ENCODE results near the gene HASPIN.

The HASPIN gene

GRCh38 chr17:3768769-3769168, 45.1 kb downstream of the HASPIN start:
- no peak for DNase-seq

- DNase-seq = no peak
These were observed 46.8 kb downstream of the HASPIN start for GRCh38 chr17:3770466-3770865.

DNA sequence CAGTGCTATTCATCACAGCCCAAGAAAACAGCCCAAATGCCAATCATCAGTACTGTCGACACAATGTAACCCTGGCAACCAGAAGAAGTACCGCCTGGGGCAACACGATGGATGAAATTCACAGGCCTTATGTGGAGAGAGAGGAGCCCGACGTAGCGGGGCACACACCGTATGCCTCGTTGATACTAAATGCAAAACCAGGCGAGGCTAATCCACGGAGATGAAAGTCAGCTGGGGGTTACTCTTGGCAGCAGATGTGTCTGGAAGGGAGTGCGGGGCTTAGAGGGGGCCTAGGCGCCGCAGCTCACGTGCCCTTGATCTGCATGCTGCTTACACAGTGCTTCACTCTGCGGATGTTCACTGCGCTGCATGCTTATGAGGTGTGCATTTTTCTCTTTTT, 47.4 kb downstream of the HASPIN start:
- no peak for DNase-seq

GRCh38 chr17:3772764-3773163, 49.1 kb downstream of the HASPIN start:
- DNase-seq = no peak

DNA sequence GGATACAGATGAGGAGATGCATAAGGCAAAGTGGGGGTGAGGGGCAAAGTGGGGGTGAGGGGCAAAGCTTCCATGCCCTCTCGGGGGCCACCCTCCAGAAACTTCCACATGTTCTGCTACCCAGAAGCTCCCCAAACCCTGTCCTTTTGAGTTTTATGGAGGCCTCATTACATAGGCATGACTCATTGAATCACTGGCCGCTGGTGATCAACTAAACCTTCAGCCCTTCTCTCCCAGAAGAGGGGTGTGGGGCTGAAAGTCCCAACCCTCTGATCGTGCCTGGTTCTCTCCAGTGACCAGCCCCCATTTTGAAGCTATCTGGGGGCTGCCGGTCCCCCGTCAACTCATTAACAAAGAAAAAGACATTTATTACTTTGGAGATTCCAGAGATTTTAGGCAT, 49.8 kb downstream of the HASPIN start:
- DNase-seq = no peak

- no peak for DNase-seq
These were observed 50.3 kb downstream of the HASPIN start for GRCh38 chr17:3773966-3774365.
